ENCODE data around the gene CDC42EP2.

CDC42EP2 gene

GRCh38 chr11:65334696-65335295 lies 20.1 kb downstream of the CDC42EP2 start:
- H3K4me3 ChIP-seq (replicated peaks; ENCODE audit: low read depth, low read length): peak overlapping the region; percentile 99
- DNase-seq (ENCODE audit: extremely low read depth, insufficient read length): no peak
- H3K36me3 ChIP-seq (ENCODE audit: control insufficient read depth, insufficient read depth, low read length): peaks cover 4% of the 10 kb centered on the region
- no peaks in the 10 kb centered on the region for H3K27me3 ChIP-seq (replicated peaks; ENCODE audit: control insufficient read depth, insufficient read depth, low read length)
- TF ChIP-seq CTCF (IDR thresholded peaks at IDR 0.05; ENCODE audit: insufficient read depth, low read length, poor library complexity, severe bottlenecking): no peak

GRCh38 chr11:65338676-65339075 lies 24.0 kb downstream of the CDC42EP2 start:
- no peak for TF ChIP-seq CTCF (IDR thresholded peaks at IDR 0.05; ENCODE audit: insufficient read depth, low read length, poor library complexity, severe bottlenecking)
- no peaks in the 10 kb centered on the region for H3K27me3 ChIP-seq (replicated peaks; ENCODE audit: control insufficient read depth, insufficient read depth, low read length)
- H3K36me3 ChIP-seq (ENCODE audit: control insufficient read depth, insufficient read depth, low read length): peaks cover 26% of the 10 kb centered on the region
- DNase-seq (ENCODE audit: extremely low read depth, insufficient read length): no peak
- H3K4me3 ChIP-seq (replicated peaks; ENCODE audit: low read depth, low read length): no peak overlapping the region

GRCh38 chr11:65340226-65340625 lies 25.6 kb downstream of the CDC42EP2 start:
- peaks cover 40% of the 10 kb centered on the region for H3K36me3 ChIP-seq (ENCODE audit: control insufficient read depth, insufficient read depth, low read length)
- no peak overlapping the region for H3K4me3 ChIP-seq (replicated peaks; ENCODE audit: low read depth, low read length)
- DNase-seq (ENCODE audit: extremely low read depth, insufficient read length): no peak
- no peak for TF ChIP-seq CTCF (IDR thresholded peaks at IDR 0.05; ENCODE audit: insufficient read depth, low read length, poor library complexity, severe bottlenecking)
- no peaks in the 10 kb centered on the region for H3K27me3 ChIP-seq (replicated peaks; ENCODE audit: control insufficient read depth, insufficient read depth, low read length)

- H3K36me3 ChIP-seq (ENCODE audit: control insufficient read depth, insufficient read depth, low read length): peaks cover 50% of the 10 kb centered on the region
- TF ChIP-seq CTCF (IDR thresholded peaks at IDR 0.05; ENCODE audit: insufficient read depth, low read length, poor library complexity, severe bottlenecking): no peak
- H3K27me3 ChIP-seq (replicated peaks; ENCODE audit: control insufficient read depth, insufficient read depth, low read length): no peaks in the 10 kb centered on the region
- no peak for DNase-seq (ENCODE audit: extremely low read depth, insufficient read length)
- H3K4me3 ChIP-seq (replicated peaks; ENCODE audit: low read depth, low read length): no peak overlapping the region
These were observed 27.2 kb downstream of the CDC42EP2 start for GRCh38 chr11:65341856-65342255.

GRCh38 chr11:65351511-65351910 lies 36.8 kb downstream of the CDC42EP2 start:
- H3K27me3 ChIP-seq (replicated peaks; ENCODE audit: control insufficient read depth, insufficient read depth, low read length): no peaks in the 10 kb centered on the region
- no peak overlapping the region for H3K4me3 ChIP-seq (replicated peaks; ENCODE audit: low read depth, low read length)
- no peak for DNase-seq (ENCODE audit: extremely low read depth, insufficient read length)
- peaks cover 21% of the 10 kb centered on the region for H3K36me3 ChIP-seq (ENCODE audit: control insufficient read depth, insufficient read depth, low read length)
- no peak for TF ChIP-seq CTCF (IDR thresholded peaks at IDR 0.05; ENCODE audit: insufficient read depth, low read length, poor library complexity, severe bottlenecking)

GRCh38 chr11:65352783-65353182 lies 38.1 kb downstream of the CDC42EP2 start:
- Histone ChIP-seq H3K27me3 (replicated peaks; ENCODE audit: control insufficient read depth, insufficient read depth, low read length) (no peaks in the 10 kb centered on the region), H3K4me3 (replicated peaks; ENCODE audit: low read depth, low read length) (no peak overlapping the region), H3K36me3 (ENCODE audit: control insufficient read depth, insufficient read depth, low read length) (peaks cover 21% of the 10 kb centered on the region)
- DNase-seq (ENCODE audit: extremely low read depth, insufficient read length): no peak
- TF ChIP-seq CTCF (IDR thresholded peaks at IDR 0.05; ENCODE audit: insufficient read depth, low read length, poor library complexity, severe bottlenecking): no peak
